ENCODE data around the gene MRPL43.

MRPL43 gene

DNA sequence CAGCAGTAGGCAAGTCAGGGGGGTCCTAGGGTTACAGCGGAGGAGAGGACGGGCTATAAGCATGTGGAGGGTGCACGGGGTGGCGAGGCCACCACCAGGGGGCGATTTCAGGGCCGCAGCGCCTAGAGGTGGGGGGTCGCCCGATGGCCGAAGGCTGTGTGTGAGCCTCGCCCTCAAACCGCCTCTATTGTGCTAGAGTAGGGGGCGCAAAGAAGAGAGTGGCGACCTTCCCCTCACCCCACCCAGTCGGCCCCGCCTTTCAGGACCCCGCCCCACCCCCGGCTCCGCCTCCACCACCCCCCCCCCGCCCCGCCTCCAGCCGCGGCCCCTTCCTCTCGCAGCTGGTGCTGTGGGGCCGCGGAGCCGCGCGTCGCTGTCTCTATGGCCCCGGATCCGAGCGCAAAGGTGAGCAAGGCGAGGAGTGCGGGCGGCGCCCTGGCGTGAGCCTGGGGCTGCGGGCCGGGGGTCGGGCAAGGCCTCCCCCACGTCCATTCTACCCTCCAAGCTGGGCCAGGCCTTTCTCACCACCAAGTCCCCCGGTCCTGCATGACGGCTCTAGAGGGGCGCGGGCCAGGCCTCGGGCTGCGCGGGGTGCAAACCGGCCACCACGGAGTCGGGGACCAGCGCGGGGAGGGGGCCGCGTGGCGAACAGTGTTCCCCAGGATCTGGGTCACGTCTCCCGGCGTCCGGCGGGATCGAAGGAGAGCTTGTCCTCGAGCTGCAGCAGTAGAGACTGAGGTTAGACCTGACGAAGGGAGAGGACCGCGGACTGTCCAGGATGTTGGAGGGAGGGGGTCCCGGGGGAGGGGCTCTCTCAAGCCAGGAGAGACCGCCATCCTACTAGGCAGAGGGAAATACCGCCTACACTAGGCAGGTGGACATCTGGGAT, 17.9 kb downstream of the MRPL43 start, which contains the start of gene SEMA4G:
SEMA4G (plus strand) TSS at position 318 of the 889 bp plus-strand sequence. CDS start 3,409 bp downstream, outside the sequence.
- in situ Hi-C loops (cut with HindIII; ENCODE audit: low sequenced_read_pairs), result no loop called here

GRCh38 chr10:100968863-100969186, 18.5 kb downstream of the MRPL43 start:
- in situ Hi-C loops (cut with HindIII; ENCODE audit: low sequenced_read_pairs), result no loop called here

DNA sequence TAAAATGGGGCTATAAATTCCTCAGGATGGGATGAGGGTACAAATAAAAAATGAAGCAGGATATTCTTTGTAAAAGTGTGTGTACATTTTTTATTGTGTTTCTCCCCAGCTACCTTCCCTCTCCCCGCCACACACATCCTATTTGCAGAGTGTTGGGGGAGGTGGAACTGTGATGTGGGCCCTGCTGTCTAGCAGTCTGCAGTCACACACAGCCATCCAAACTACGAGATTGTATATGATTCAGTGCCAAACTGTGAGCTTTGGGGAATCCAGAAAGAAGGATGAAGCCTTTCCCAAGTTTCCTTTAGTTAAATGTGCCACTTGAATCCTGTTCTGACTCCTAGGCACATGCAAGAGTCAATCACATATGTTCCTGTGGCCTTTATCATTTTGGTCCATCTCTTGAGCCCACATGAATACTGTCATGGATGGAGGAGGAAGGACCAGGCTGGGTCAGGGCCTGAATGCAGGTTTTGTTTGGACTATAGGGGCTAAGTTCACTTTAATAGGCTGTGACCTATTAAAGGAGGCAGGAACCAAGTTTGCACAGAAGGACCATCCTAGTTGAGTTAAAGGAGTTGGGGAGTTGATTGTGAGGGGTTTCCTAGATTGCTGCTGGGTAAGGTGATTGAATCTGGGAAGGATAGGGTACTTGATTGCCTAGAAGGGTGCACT, 19.1 kb downstream of the MRPL43 start:
- in situ Hi-C loops (cut with HindIII; ENCODE audit: low sequenced_read_pairs), result no loop called here

DNA sequence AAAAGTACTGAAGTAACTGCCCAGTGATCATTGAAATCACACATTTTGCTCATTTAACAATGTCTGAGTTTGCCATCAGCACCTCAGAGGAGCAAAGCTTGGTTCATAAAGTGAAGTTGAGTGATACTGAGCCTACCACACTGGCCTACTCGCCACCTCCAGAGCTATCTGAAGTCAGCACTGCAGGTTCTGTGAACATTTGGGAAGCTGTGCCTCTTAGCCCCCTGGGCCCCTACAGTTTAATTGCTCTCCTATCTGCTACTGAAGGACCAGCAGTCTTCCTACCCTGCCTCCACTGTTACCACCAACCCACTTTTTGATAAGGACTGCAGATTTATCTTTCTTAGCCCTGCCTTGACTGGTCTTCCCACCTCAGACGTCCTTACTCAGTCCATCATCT, 20.0 kb downstream of the MRPL43 start:
- in situ Hi-C loops (cut with HindIII; ENCODE audit: low sequenced_read_pairs), result no loop called here

DNA sequence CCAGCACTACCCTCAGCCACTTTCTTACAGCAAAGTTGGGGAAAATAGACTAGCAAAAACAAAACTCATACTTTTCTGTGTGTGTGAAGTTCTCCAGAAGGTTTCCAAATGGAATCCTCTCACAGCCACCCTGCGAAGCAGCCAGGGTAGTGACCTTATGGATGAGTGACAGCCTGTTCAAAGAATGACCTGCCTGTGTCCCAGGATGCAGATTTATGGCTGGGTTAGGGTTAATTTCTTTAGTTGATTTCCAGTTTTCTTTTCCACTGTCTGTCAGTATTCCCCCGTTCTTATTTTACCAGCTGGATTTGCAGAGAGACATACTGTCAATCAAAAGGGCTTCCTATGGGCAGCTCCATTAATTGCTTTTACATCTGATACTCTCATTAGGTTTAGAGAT, 20.4 kb downstream of the MRPL43 start:
- in situ Hi-C loops (cut with HindIII; ENCODE audit: low sequenced_read_pairs), result no loop called here

DNA sequence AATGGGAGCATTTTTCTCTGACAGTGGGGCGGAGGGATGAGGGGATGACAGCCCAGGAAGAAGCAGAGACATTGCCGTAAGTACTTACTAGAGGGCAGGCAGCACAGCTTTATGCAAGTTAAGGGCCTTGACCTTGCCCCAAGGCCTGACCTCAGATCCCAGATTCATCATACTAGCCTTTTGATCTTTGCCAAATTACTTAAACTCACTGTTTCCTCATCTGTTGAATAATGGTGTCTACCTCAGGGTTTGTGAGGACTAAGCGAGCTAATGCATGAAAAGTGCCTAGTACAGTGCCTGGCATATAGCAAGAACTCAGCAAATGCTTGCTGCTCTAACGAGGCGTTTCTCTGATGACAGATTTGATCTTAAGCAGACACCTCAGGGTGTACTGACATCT, 21.5 kb downstream of the MRPL43 start:
- in situ Hi-C loops (cut with HindIII; ENCODE audit: low sequenced_read_pairs), result no loop called here

GRCh38 chr10:100963826-100964225, 23.5 kb downstream of the MRPL43 start:
- in situ Hi-C loops (cut with HindIII; ENCODE audit: low sequenced_read_pairs), result no loop called here

DNA sequence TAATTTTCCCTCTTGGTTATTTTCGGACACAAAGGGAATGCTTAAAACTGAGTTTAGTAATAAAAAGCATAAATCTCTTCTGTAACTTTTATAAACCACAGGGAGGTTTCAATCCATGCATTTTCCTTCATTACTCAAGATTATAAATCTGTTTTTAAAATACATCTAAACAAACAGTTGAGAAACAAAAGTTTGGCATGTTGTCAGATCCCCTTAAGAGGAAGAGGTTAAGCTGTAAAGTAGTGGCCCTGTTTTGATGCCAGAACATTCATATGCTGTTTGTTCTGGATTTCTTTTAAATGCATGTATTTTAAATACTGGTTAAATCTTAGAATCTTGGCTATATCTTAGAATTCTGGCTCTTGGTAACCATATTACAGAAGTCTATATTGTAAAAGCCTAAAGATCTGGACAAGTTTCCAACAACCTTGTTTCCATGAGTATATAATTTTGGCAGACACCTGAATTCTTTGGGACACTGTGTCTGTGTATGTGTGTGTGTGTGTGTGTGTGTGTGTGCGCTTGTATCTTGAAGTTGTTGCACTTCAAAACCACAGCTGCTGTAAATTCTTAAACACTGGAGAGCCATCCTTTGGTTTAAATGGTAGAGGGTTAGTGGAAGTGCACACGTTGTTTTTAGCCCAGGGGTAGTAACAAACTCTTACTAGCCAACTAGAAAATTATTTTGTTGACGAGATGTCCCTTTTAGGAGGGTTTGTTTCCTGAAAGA, 24.8 kb downstream of the MRPL43 start:
- in situ Hi-C loops (cut with HindIII; ENCODE audit: low sequenced_read_pairs), result no loop called here

- in situ Hi-C loops (cut with HindIII; ENCODE audit: low sequenced_read_pairs), result no loop called here
Measured at GRCh38 chr10:100960251-100960650, 27.0 kb downstream of the MRPL43 start.

DNA sequence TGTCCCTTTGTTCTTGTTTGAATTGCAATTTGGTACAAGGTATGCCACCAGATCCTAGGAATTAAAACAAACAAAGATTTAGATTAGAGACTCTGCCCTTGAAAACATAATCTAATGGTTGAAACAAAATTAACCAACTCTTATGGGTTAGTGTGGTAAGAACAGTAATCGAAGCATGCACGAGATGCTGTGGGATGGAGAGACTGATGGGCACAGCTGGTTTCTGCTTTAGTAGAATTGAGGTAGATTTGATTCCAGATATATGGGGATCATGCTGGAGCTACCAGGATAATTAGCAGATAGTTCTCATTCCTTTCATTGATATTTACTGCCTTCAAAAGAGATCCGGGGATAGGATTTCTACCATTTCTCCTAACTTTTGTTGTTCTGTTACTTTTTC, 38.4 kb downstream of the MRPL43 start:
- in situ Hi-C loops (cut with HindIII; ENCODE audit: low sequenced_read_pairs), result no loop called here

DNA sequence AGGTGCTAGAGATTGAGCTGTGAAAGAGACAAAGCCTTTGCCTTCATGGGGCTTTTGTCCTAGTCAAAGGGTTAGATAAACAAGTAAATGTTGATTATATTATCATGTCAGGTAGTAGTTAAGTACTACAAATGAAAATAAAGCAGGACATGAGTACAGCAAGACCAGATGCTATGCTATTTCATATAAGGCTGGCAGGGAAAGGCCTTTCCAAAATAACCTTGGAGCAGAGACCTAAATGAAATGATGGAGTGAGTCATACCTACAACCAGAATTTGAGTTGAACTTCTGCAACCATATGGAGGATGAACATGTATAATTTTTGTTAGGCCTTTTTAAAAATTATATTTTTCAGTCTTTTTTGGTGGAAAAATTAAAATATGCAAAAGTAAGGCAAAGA, 41.5 kb downstream of the MRPL43 start:
- in situ Hi-C loops (cut with HindIII; ENCODE audit: low sequenced_read_pairs), result no loop called here

DNA sequence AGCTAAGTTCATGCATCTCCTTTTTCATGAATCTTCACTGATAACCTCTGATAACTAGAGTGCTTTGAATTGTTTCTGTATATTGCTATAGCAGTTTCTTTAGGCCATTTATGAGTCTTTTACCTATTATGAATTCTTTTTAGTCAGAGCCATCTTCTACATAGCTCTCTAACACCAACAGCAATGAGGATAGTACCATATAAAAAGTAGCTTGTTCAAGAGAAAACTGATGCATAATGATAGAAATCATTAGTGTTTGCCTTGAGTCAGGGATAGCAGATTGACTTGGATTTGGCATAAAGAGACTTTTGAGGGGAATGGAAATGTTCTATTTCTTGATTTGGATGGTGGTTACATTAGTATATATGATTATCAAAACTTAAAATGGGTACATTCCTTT, 43.8 kb downstream of the MRPL43 start:
- in situ Hi-C loops (cut with HindIII; ENCODE audit: low sequenced_read_pairs), result no loop called here

DNA sequence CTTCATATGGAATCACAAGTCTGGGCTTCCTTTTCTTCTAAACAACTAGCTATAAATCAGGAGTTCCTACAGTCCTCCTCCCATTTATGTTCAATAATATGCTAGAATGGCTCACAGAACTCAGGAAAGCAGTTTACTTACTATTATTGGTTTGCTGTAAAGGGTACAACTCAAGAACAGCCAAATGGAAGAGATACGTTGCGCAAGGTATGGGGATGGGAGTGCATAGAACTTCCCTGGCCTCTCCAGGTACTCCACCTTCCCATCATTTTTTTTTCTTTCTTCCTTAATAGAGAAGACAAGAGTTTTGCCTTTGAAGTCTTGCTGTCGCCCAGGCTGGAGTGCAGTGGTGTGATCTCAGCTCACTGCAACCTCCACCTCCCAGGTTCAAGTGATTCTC, 45.1 kb downstream of the MRPL43 start:
- in situ Hi-C loops (cut with HindIII; ENCODE audit: low sequenced_read_pairs), result no loop called here

- in situ Hi-C loops (cut with HindIII; ENCODE audit: low sequenced_read_pairs), result no loop called here
Measured at GRCh38 chr10:100939763-100940344, 47.4 kb downstream of the MRPL43 start.
